ENCODE data around the gene PTPRD.

GRCh38 chr9:9016597-9016996 is 1596.2 kb downstream of the PTPRD start:
- TF ChIP-seq, protein P1, sequence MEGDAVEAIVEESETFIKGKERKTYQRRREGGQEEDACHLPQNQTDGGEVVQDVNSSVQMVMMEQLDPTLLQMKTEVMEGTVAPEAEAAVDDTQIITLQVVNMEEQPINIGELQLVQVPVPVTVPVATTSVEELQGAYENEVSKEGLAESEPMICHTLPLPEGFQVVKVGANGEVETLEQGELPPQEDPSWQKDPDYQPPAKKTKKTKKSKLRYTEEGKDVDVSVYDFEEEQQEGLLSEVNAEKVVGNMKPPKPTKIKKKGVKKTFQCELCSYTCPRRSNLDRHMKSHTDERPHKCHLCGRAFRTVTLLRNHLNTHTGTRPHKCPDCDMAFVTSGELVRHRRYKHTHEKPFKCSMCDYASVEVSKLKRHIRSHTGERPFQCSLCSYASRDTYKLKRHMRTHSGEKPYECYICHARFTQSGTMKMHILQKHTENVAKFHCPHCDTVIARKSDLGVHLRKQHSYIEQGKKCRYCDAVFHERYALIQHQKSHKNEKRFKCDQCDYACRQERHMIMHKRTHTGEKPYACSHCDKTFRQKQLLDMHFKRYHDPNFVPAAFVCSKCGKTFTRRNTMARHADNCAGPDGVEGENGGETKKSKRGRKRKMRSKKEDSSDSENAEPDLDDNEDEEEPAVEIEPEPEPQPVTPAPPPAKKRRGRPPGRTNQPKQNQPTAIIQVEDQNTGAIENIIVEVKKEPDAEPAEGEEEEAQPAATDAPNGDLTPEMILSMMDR (IDR thresholded peaks at IDR 0.05) = no peak
- TF ChIP-seq EZH2phosphoT487 (IDR thresholded peaks at IDR 0.05) = no peak
- TF ChIP-seq EZH2 (IDR thresholded peaks at IDR 0.05) = no peak

Data from neural progenitor cell (in vitro differentiated cells).